ENCODE data around the gene PSMC3IP.

DNA sequence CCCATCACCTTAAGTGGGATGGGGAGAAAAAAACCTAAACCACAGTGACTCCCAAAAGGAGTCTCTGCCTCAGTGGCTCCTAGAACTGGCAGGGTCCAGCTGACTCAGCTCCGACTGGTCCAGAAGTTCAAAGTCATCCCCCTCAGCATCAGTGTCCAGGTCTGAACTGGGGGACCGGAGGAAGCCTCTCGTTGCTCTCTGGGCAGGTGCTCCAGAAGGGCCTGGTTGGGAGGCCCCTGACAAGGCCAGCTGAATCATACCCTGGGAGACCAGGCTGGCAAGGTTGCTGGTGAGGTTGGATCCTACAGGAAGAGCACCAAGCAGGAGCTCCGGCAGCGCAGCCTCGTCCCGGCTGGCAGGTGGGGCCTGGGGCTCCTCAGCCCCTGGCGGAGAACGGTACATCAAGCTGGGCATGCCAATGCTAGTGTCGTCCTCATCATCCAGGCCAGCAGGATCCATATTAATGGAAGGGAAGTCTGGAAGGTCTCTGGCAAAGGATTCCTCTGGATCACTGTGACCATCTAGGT, 4.3 kb upstream of the PSMC3IP start:
- TF ChIP-seq JUND (IDR thresholded peaks at IDR 0.05) (no peak), RAD21 (IDR thresholded peaks at IDR 0.05) (no peak), SP1 (IDR thresholded peaks at IDR 0.05) (no peak), YY1 (IDR thresholded peaks at IDR 0.05) (no peak), EGR1 (IDR thresholded peaks at IDR 0.05; ENCODE audit: low read depth in 2 of 2) (no peak), TAF1 (conservative IDR thresholded peaks at IDR 0.05) (no peak), NR2F2 (IDR thresholded peaks at IDR 0.05) (no peak), GABPA (IDR thresholded peaks at IDR 0.05 in 1 of 2, conservative IDR thresholded peaks at IDR 0.05 in 1 of 2) (no peak)
- TF ChIP-seq, protein P1, sequence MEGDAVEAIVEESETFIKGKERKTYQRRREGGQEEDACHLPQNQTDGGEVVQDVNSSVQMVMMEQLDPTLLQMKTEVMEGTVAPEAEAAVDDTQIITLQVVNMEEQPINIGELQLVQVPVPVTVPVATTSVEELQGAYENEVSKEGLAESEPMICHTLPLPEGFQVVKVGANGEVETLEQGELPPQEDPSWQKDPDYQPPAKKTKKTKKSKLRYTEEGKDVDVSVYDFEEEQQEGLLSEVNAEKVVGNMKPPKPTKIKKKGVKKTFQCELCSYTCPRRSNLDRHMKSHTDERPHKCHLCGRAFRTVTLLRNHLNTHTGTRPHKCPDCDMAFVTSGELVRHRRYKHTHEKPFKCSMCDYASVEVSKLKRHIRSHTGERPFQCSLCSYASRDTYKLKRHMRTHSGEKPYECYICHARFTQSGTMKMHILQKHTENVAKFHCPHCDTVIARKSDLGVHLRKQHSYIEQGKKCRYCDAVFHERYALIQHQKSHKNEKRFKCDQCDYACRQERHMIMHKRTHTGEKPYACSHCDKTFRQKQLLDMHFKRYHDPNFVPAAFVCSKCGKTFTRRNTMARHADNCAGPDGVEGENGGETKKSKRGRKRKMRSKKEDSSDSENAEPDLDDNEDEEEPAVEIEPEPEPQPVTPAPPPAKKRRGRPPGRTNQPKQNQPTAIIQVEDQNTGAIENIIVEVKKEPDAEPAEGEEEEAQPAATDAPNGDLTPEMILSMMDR (IDR thresholded peaks at IDR 0.05; ENCODE audit: low read depth, low read length, missing input control) = no peak
- TF ChIP-seq, protein P2, sequence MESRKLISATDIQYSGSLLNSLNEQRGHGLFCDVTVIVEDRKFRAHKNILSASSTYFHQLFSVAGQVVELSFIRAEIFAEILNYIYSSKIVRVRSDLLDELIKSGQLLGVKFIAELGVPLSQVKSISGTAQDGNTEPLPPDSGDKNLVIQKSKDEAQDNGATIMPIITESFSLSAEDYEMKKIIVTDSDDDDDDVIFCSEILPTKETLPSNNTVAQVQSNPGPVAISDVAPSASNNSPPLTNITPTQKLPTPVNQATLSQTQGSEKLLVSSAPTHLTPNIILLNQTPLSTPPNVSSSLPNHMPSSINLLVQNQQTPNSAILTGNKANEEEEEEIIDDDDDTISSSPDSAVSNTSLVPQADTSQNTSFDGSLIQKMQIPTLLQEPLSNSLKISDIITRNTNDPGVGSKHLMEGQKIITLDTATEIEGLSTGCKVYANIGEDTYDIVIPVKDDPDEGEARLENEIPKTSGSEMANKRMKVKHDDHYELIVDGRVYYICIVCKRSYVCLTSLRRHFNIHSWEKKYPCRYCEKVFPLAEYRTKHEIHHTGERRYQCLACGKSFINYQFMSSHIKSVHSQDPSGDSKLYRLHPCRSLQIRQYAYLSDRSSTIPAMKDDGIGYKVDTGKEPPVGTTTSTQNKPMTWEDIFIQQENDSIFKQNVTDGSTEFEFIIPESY (IDR thresholded peaks at IDR 0.05) = no peak
- TF ChIP-seq, protein P3, sequence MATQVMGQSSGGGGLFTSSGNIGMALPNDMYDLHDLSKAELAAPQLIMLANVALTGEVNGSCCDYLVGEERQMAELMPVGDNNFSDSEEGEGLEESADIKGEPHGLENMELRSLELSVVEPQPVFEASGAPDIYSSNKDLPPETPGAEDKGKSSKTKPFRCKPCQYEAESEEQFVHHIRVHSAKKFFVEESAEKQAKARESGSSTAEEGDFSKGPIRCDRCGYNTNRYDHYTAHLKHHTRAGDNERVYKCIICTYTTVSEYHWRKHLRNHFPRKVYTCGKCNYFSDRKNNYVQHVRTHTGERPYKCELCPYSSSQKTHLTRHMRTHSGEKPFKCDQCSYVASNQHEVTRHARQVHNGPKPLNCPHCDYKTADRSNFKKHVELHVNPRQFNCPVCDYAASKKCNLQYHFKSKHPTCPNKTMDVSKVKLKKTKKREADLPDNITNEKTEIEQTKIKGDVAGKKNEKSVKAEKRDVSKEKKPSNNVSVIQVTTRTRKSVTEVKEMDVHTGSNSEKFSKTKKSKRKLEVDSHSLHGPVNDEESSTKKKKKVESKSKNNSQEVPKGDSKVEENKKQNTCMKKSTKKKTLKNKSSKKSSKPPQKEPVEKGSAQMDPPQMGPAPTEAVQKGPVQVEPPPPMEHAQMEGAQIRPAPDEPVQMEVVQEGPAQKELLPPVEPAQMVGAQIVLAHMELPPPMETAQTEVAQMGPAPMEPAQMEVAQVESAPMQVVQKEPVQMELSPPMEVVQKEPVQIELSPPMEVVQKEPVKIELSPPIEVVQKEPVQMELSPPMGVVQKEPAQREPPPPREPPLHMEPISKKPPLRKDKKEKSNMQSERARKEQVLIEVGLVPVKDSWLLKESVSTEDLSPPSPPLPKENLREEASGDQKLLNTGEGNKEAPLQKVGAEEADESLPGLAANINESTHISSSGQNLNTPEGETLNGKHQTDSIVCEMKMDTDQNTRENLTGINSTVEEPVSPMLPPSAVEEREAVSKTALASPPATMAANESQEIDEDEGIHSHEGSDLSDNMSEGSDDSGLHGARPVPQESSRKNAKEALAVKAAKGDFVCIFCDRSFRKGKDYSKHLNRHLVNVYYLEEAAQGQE (IDR thresholded peaks at IDR 0.05) = no peak
- TF ChIP-seq, protein P4, sequence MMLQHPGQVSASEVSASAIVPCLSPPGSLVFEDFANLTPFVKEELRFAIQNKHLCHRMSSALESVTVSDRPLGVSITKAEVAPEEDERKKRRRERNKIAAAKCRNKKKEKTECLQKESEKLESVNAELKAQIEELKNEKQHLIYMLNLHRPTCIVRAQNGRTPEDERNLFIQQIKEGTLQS (IDR thresholded peaks at IDR 0.05) = no peak
